GM11168 (cell line): ENCODE measurements around the gene APRT.

Source experiments
- in situ Hi-C: fragments of 300-500 bp; cut with MboI; formaldehyde crosslinking; loops from one replicate; pipeline ENCODE4 v1.12.0; 2022; ENCODE audit warnings: low sequenced_read_pairs; ENCODE audit not compliant: unreplicated experiment

APRT gene

DNA sequence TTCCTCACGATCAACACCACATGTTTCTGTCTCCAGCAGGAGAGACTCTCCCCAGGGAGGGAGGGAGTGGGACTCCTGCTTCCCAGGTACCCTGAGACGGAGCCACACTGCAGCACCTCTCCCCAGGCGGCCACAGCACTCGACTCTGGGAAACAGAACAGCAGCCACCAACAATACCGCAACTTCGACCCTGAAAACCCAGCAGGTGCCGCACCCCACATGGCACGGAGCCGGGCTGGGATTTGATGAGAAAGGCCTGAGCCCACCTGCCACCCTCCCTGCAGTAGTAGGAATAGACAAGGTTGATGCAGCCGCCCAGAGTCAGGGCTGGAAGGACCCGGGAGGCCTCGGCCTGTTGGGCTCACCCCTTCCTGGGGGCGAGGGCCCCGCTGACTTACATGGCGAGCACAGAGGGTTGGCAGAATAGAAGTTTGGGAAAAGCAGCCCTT is 30.6 kb upstream of the APRT start:
- in situ Hi-C loops, result no loop called here

GRCh38 chr16:88841521-88842307 is 30.0 kb upstream of the APRT start:
- in situ Hi-C loops, result no loop called here

- in situ Hi-C loops, result no loop called here
Measured at GRCh38 chr16:88840600-88841215, 29.0 kb upstream of the APRT start.

- in situ Hi-C loops, result no loop called here
Measured at GRCh38 chr16:88839745-88840599, 28.2 kb upstream of the APRT start.

GRCh38 chr16:88839026-88839529 is 27.4 kb upstream of the APRT start:
- in situ Hi-C loops, result no loop called here

- in situ Hi-C loops, result no loop called here
Measured at GRCh38 chr16:88838566-88838965, 26.8 kb upstream of the APRT start.

- in situ Hi-C loops, result no loop called here
Measured at GRCh38 chr16:88837806-88838205, 26.1 kb upstream of the APRT start.

GRCh38 chr16:88836791-88837190 is 25.1 kb upstream of the APRT start:
- in situ Hi-C loops, result no loop called here

DNA sequence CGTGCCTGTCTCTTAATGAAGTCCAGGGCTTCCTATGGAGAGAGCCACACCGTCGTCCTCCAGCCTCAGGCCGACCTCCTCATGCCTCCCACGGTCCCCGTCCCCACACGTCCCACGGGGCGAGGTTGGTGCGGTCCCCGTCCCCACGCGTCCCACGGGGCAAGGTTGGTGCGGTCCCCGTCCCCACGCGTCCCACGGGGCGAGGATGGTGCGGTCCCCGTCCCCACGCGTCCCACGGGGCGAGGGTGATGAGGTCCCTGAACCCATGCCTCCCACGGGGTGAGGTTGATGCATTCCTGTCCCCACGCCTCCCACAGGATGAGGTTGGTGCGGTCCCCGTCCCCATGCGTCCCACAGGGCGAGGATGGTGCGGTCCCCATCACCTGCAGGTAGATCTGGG is 24.1 kb upstream of the APRT start:
- in situ Hi-C loops, result no loop called here

DNA sequence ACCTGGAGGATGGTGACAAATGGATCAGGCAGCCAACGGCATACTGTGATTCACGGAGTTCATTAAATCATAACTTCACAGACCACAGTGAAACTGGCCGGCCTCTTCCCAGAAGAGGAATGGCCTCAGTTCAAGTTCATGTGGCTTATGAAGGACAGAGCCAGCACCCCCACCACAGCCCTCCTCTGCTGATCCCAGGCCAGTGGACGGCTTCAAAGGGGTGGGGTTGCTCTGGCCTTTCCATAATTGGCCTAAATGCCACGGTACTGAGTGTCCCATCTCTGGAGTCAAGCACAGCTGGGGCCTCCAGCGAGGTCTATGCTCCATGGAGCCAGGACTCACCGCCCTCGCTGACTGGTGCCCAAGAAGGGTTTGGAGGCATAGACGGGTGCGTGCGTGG is 23.7 kb upstream of the APRT start:
- in situ Hi-C loops, result no loop called here

DNA sequence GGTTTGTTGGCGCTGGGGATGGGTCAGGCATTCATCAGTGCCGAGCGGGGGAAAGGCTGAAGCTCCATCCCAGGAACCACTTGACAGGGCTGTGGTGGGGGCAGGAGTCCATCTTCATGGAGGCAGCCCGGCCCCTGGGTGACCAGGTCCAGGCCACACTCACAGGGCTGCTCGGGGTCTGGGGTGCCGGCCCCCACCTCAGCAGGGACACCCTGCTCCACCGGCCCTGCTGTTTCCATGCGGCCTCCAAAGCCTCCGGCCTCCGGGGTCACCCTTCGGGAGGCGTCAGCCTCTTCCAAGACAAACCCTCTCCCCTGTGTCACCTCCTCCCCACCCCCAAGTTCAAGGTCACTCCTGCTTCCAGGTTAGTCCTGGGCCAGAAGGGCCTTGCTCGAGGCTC is 22.9 kb upstream of the APRT start:
- in situ Hi-C loops, result no loop called here

DNA sequence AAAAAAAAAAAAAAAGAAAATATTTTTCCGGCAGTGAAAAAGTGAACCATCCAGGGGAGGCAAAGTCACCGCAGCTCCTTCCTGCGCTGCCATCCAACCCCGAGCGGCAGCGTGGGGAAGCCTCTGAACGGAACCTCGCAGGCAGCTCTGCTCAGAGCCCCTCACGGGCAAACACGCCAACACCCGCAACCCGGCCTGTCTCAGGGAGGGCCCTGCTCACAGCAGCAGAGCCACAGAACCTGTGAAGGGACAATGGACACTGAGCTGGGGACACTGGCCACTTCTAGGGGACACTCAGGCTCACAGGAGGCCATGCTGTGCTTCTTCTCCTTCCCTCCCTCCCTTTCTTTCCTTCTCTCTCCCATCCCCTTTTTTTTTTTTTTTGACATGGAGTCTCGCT is 21.4 kb upstream of the APRT start:
- in situ Hi-C loops, result no loop called here

DNA sequence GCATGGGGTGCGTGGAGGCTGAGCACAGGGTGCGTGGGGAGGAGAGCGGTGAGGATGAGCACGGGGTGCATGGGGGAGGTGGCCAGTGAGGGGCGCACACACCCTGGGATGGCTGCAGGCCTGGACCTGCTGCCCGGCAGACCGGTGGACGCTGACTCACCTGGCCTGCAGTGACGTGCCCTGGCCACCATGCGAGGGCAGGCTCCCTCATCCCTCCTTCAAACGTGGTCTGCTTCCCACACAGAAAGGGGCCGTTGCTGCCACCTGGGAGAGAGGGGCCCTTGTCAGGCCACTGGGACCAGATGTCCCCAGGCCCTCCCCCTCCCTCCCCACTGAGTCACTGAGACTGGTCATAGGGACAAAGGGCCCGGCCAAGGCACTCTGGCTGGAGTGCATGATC is 20.1 kb upstream of the APRT start:
- in situ Hi-C loops, result no loop called here

GRCh38 chr16:88830783-88831182 is 19.1 kb upstream of the APRT start:
- in situ Hi-C loops, result no loop called here

DNA sequence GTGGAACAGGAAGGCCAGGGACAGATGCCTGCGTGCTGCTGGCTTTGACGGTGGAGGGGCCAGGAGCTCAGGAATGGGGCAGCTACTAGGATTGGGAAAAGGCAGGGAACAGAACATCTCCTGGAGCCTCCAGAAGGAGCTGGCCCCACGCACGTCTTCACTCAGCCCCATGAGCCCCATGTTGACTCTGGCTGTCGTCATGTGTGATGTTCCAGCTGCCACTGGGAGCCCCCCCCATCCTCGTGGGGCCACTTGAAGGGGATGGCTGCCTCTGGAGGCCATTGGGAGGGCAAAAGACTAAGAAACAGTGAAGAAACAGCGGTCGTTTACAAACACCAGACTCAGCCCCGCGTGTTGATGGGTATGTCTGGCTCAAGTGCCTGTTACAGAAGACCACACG is 18.5 kb upstream of the APRT start:
- in situ Hi-C loops, result no loop called here

- in situ Hi-C loops, result loop anchor here (10.0 kb wide), 1 partner anchor 336 kb away; no protein-coding TSS in a partner anchor
Measured at GRCh38 chr16:88828711-88829110, 17.0 kb upstream of the APRT start.

DNA sequence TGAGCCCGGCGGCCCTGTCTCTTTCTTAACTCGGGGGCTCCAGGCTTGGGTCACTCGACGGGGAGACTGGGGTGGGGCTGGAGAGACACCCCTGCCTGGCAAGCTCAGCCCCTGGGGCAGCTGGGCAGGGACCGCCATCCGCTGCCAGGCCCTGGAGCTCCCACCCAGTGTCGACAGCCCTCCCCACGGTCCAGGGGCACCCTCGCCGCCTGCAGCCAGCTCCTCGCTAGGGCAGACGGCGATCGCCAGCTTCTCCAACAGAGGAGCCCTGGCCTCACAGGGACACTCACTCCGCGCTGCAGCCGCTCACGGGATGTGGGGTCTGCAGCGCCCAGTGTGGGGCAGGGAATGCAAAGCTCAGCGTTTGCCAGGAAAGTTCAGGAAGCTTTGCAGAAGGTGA is 16.0 kb upstream of the APRT start:
- in situ Hi-C loops, result loop anchor here (10.0 kb wide), 1 partner anchor 337 kb away; no protein-coding TSS in a partner anchor

DNA sequence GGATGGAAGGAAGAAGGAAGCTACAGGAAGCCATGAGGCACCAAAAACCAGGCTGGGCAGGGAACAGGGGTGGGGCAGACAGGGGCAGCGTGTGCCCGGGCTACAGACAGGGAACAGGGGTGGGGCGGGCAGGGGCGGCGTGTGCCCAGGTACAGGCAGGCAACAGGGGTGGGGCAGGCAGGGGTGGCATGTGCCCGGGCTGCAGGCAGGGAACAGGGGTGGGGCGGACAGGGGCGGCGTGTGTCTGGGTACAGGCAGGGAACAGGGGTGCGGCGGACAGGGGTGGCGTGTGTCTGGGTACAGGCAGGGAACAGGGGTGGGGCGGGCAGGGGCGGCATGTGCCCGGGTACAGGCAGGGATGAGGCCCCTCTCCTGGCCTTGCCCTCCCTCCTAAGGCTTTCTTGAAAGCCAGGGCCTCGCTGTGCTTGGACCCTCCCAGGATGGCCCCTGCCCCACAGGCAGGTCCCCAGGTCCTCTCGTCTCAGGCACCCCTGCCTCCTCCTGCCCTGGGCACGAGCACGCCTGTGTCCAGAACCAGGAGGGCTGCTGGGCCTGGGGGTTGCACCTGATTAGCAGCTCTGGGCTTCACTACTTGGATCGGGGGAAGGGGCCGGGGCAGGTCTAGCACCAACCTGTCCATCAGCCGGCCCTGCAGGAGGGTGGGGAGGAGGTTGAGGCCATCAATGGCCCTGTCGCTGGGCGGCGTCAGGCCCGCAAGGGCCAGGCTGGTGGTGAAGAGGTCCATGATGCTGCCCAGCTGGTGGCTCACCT is 14.5 kb upstream of the APRT start:
- in situ Hi-C loops, result loop anchor here (10.0 kb wide), 1 partner anchor 339 kb away; no protein-coding TSS in a partner anchor

DNA sequence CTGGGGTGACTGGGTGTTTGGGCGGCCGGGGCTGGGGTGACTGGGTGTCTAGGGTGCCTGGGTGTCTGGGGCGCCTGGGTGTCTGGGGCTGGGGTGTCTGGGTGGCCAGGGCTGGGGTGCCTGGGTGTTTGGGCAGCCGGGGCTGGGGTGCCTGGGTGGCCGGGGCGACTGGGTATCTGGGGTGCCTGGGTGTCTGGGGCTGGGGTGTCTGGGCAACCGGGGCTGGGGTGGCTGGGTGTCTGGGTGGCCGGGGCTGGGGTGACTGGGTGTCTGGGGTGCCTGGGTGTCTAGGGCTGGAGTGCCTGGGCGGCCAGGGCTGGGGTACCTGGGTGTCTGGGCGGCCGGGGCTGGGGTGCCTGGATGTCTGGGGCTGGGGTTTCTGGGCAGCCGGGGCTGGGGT is 13.4 kb upstream of the APRT start:
- in situ Hi-C loops, result loop anchor here (10.0 kb wide), 1 partner anchor 340 kb away; no protein-coding TSS in a partner anchor
